Activated CD4-positive, alpha-beta T cell treated with anti-CD3 and anti-CD28 coated beads, Interleukin-2, amount 10 ng/mL, durations not matched to agents 24 days and 14 days (primary cell): ENCODE measurements around the gene PPP1R12A. TPM values are rescaled to one million over a fixed set of nuclear protein-coding genes. Genes with fewer than 3 reads are reported as not detected.

ENCODE experiments used
- DNase-seq: peaks from one replicate; pipeline ENCODE4 v3.0.0; 2022
- H3K27ac Mint-ChIP-seq: one replicate; pipeline ENCODE4 v1.8.0; 2022; ENCODE audit warnings: mild to moderate bottlenecking, mixed read lengths
- H3K27me3 Mint-ChIP-seq: one replicate; pipeline ENCODE4 v1.8.0; 2022; ENCODE audit warnings: mixed read lengths
- H3K36me3 Mint-ChIP-seq: one replicate; pipeline ENCODE4 v1.8.0; 2022; ENCODE audit warnings: low read depth, mild to moderate bottlenecking, mixed read lengths
- H3K4me1 Mint-ChIP-seq: one replicate; pipeline ENCODE4 v1.8.0; 2021; ENCODE audit warnings: mixed read lengths
- H3K4me3 Mint-ChIP-seq: one replicate; pipeline ENCODE4 v1.8.0; 2022; ENCODE audit warnings: mild to moderate bottlenecking, moderate library complexity, mixed read lengths
- H3K9me3 Mint-ChIP-seq: one replicate; pipeline ENCODE4 v1.8.0; 2021; ENCODE audit warnings: mixed read lengths
- intact Hi-C: fragments of 100-400 bp; cut with micrococcal nuclease; formaldehyde crosslinking; loops from one replicate; pipeline ENCODE4 v1.15.1; 2023
- total RNA-seq: library from RNA; stranded (reverse); gene quantifications from 2 replicates; pipeline ENCODE4 v1.2.3, GENCODE V29; 2022

The PPP1R12A gene
- total RNA-seq, 1 donor from 2014 or later, result 78.9 TPM

GRCh38 chr12:79775355-79776027 lies 159.4 kb downstream of the PPP1R12A start:
- no peaks in the 10 kb centered on the region for H3K27me3 Mint-ChIP-seq
- H3K27ac Mint-ChIP-seq, result no peak overlapping the region
- intact Hi-C loops, result no loop called here
- no peak for DNase-seq
- H3K36me3 Mint-ChIP-seq, result peaks cover 25% of the 10 kb centered on the region
- H3K9me3 Mint-ChIP-seq, result no peaks in the 10 kb centered on the region
- H3K4me3 Mint-ChIP-seq, result no peak overlapping the region
- H3K4me1 Mint-ChIP-seq, result no peaks in the 10 kb centered on the region

- H3K27me3 Mint-ChIP-seq, result no peaks in the 10 kb centered on the region
- H3K9me3 Mint-ChIP-seq, result no peaks in the 10 kb centered on the region
- no peak overlapping the region for H3K4me3 Mint-ChIP-seq
- no peaks in the 10 kb centered on the region for H3K4me1 Mint-ChIP-seq
- H3K27ac Mint-ChIP-seq, result no peak overlapping the region
- no peak for DNase-seq
- intact Hi-C loops, result no loop called here
- H3K36me3 Mint-ChIP-seq, result peaks cover 20% of the 10 kb centered on the region
Measured at GRCh38 chr12:79773896-79774295, 161.0 kb downstream of the PPP1R12A start.

- Mint-ChIP-seq H3K4me3 (no peak overlapping the region), H3K27ac (no peak overlapping the region), H3K4me1 (no peaks in the 10 kb centered on the region), H3K36me3 (peaks cover 8% of the 10 kb centered on the region), H3K9me3 (no peaks in the 10 kb centered on the region), H3K27me3 (no peaks in the 10 kb centered on the region)
- DNase-seq, result no peak
- intact Hi-C loops, result no loop called here
Measured at GRCh38 chr12:79769860-79770485, 164.9 kb downstream of the PPP1R12A start.

- intact Hi-C loops, result no loop called here
- no peak for DNase-seq
- Mint-ChIP-seq H3K4me3 (no peak overlapping the region), H3K4me1 (no peaks in the 10 kb centered on the region), H3K36me3 (peaks cover 7% of the 10 kb centered on the region), H3K9me3 (no peaks in the 10 kb centered on the region), H3K27ac (no peak overlapping the region), H3K27me3 (no peaks in the 10 kb centered on the region)
Measured at GRCh38 chr12:79769189-79769859, 165.6 kb downstream of the PPP1R12A start.

DNA sequence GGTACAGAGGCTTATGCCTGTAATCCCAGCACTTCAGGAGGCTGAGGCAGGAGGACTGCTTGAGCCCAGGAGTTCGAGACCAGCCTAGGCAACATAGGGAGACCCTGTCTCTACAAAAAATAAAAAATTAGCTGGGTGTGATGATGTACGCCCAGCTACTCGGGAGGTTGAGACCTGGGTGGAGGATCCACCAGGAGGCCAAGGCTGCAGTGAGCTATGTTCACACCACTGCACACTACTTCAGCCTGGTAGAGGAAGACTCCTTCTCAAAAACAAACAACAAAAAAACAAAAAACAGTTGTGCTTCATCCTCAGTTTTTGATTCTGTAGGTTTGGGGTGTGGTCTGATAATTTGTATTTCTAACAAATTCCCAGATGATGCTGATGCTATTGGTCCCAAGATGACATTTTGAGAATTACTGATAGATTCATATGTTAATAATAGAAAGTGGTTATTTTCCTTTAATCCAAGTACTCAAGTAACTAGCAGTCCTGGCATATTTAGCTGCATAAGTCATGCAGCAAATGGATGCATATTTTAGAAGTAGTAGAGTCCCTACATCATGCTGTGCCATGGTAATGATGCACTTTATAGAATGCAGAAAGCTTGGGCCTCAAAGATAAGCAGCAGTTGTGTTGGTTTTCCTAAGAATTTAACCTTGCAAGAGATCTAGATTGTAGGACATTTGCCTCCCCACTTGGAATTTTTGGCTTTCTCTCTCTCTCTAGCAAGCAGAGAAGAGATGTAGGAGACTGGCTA lies 168.0 kb downstream of the PPP1R12A start:
- Mint-ChIP-seq H3K27me3 (no peaks in the 10 kb centered on the region), H3K36me3 (peaks cover 3% of the 10 kb centered on the region), H3K9me3 (no peaks in the 10 kb centered on the region), H3K27ac (no peak overlapping the region), H3K4me1 (no peaks in the 10 kb centered on the region), H3K4me3 (no peak overlapping the region)
- no peak for DNase-seq
- intact Hi-C loops, result no loop called here

GRCh38 chr12:79765157-79765556 lies 169.7 kb downstream of the PPP1R12A start:
- intact Hi-C loops, result no loop called here
- H3K9me3 Mint-ChIP-seq, result no peaks in the 10 kb centered on the region
- H3K36me3 Mint-ChIP-seq, result no peaks in the 10 kb centered on the region

DNA sequence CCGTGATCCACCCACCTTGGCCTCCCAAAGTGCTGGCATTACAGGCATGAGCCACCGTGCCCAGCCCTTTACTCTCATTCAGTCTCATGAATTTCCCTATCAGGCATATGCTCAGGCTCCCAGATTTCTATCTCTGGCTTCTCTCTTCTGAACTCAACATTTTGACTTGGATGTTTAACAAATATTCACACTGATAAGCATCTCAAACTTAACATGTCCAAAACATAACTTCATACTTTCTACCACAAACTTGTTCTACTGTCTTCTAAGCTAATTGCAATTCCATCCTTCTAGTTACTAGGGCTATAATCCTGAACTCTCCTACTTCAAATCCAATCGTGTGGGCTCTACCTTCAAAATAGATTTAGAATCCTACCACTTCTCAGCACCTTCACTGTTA lies 170.3 kb downstream of the PPP1R12A start:
- H3K27me3 Mint-ChIP-seq, result no peaks in the 10 kb centered on the region
- H3K36me3 Mint-ChIP-seq, result no peaks in the 10 kb centered on the region
- H3K4me1 Mint-ChIP-seq, result no peaks in the 10 kb centered on the region

More at GRCh38 chr12:79765157-79765556, 169.7 kb downstream of the PPP1R12A start:
- DNase-seq, result no peak
- Mint-ChIP-seq H3K4me3 (no peak overlapping the region), H3K4me1 (no peaks in the 10 kb centered on the region), H3K27ac (no peak overlapping the region), H3K27me3 (no peaks in the 10 kb centered on the region)

DNA sequence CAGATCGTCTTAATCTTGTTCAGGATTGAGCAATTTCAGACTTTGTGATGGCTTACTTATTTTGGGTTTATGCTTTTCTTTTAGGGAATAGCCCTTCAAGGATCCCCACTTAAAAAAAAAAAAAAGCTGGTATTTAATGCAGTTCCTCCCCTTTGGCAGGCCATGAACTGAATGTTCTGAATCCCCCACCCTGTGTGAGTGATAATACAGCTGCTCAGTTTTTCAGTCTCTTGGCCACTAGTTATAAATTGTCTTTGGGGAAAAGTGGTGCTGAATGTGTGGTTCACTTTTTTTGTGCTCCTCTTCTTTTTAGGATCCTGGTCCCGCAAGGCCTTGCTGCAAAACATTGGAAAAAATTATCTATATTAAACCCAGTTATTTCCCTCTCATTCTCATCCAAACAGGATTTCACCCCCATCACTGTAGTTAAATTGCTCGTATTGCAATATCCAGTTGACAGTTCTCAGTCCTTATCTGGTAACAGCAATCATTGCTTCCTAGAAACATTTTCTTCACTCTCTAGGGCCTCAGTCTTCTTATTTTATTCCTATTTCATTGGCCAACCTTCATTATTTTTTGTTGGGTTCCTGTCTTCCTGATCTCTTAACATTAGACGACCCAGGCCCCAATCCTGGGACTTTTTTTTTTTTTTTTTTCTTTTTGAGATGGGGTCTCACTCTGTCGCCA lies 171.0 kb downstream of the PPP1R12A start:
- Mint-ChIP-seq H3K9me3 (no peaks in the 10 kb centered on the region), H3K4me3 (no peak overlapping the region), H3K4me1 (no peaks in the 10 kb centered on the region), H3K27me3 (no peaks in the 10 kb centered on the region), H3K27ac (no peak overlapping the region), H3K36me3 (no peaks in the 10 kb centered on the region)
- intact Hi-C loops, result no loop called here
- no peak for DNase-seq

More for the DNA sequence above, 170.3 kb downstream of the PPP1R12A start:
- Mint-ChIP-seq H3K4me3 (no peak overlapping the region), H3K9me3 (no peaks in the 10 kb centered on the region), H3K27ac (no peak overlapping the region)
- DNase-seq, result no peak
- intact Hi-C loops, result no loop called here

DNA sequence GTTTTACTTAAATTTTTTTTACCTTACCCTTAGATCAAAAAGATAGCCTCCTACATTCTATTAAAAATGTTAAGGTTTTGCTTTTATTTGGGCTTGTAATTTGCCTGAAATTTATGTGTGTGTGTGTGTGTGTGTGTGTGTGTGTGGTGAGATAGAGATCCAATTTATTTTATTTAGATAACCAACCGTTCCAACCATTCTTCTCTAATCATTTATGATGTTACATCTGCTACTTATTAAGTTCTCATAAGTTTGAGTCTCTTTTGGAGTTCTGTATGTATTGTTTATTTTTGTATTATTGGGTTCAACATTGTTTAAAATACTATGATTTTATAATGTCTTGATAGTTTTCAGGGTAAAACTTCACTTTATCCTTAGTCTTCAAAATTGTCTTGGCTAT lies 173.6 kb downstream of the PPP1R12A start:
- Mint-ChIP-seq H3K4me3 (no peak overlapping the region), H3K9me3 (peaks cover 3% of the 10 kb centered on the region), H3K27ac (no peak overlapping the region), H3K4me1 (no peaks in the 10 kb centered on the region), H3K27me3 (no peaks in the 10 kb centered on the region), H3K36me3 (no peaks in the 10 kb centered on the region)
- no peak for DNase-seq
- intact Hi-C loops, result no loop called here

DNA sequence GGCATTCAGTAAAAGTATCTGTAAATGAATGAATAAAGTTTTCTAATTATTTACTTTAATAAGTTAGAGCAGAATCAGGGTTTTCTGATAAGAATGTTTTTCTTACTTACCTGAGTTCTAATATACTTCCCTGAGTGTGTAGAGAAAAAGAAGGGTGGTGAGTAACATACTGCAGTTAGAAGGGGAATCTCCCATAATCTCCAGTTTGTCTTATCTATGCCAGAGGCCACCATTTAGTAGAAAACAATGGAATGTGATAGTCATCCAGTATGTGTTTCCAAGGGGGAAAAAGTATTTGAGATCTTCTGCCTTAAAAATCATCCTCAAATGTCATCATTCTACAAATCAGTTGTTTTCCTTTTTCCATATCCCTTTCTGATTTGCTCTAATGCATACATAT lies 187.6 kb downstream of the PPP1R12A start:
- no peaks in the 10 kb centered on the region for H3K4me1 Mint-ChIP-seq
- DNase-seq, result no peak
- H3K9me3 Mint-ChIP-seq, result no peaks in the 10 kb centered on the region
- no peak overlapping the region for H3K27ac Mint-ChIP-seq
- no peaks in the 10 kb centered on the region for H3K36me3 Mint-ChIP-seq
- H3K4me3 Mint-ChIP-seq, result no peak overlapping the region
- H3K27me3 Mint-ChIP-seq, result peaks cover 4% of the 10 kb centered on the region
- intact Hi-C loops, result no loop called here

- DNase-seq, result peak; percentile 76
- Mint-ChIP-seq H3K27ac (no peak overlapping the region), H3K4me3 (no peak overlapping the region), H3K36me3 (no peaks in the 10 kb centered on the region), H3K27me3 (peaks cover 5% of the 10 kb centered on the region), H3K4me1 (no peaks in the 10 kb centered on the region), H3K9me3 (no peaks in the 10 kb centered on the region)
- intact Hi-C loops, result loop anchor here (1.0 to 2.0 kb wide), 2 partner anchors 189 to 448 kb away; no protein-coding TSS in a partner anchor
Measured at GRCh38 chr12:79737875-79738718, 196.8 kb downstream of the PPP1R12A start.

GRCh38 chr12:79732638-79733037 lies 202.3 kb downstream of the PPP1R12A start:
- Mint-ChIP-seq H3K4me1 (no peaks in the 10 kb centered on the region), H3K27ac (no peak overlapping the region), H3K4me3 (no peak overlapping the region), H3K9me3 (no peaks in the 10 kb centered on the region), H3K27me3 (peaks cover 25% of the 10 kb centered on the region), H3K36me3 (no peaks in the 10 kb centered on the region)
- intact Hi-C loops, result no loop called here
- DNase-seq, result no peak

DNA sequence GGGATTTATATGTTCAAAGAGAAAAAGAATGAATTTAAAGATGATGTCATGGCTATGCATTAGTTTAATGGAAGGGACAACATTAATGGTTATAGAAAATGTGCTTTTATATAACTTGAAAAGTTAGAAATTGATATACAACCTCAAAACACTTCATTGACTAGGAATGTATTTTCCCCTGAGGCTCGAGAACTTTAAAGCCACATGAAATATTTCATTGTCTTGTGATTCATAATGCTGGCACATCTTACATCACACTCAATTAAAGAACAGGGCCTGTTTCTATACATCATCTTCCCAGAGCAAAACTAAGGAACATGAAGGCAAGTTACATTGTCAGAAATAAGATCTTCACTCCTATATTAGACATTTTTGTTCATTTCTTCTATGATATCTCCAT lies 208.9 kb downstream of the PPP1R12A start:
- Mint-ChIP-seq H3K36me3 (no peaks in the 10 kb centered on the region), H3K4me3 (no peak overlapping the region), H3K27ac (no peak overlapping the region), H3K27me3 (peaks cover 15% of the 10 kb centered on the region), H3K9me3 (no peaks in the 10 kb centered on the region), H3K4me1 (no peaks in the 10 kb centered on the region)
- DNase-seq, result no peak
- intact Hi-C loops, result no loop called here
